T47D (cell line): ENCODE data around the gene FAM168B.

Source experiments
- DNase-seq, 2 experiments: peaks; one replicate each; pipeline versions ENCODE4 v3.0.0 to v3.0.0-alpha.2; 2011 to 2012; ENCODE audit warnings: low read depth in 1 of 2, low spot score in 1 of 2
- JUND ChIP-seq: IDR thresholded peaks from 2 replicates; pipeline ENCODE4 v1.6.1; 2012; ENCODE audit warnings: low read depth
- in situ Hi-C: cut with HindIII; loops from 2 replicates; pipeline ENCODE4 v1.10.0; 2016; ENCODE audit warnings: low sequenced_read_pairs, low pct_unique_long_range_greater_than_20kb

The FAM168B gene

DNA sequence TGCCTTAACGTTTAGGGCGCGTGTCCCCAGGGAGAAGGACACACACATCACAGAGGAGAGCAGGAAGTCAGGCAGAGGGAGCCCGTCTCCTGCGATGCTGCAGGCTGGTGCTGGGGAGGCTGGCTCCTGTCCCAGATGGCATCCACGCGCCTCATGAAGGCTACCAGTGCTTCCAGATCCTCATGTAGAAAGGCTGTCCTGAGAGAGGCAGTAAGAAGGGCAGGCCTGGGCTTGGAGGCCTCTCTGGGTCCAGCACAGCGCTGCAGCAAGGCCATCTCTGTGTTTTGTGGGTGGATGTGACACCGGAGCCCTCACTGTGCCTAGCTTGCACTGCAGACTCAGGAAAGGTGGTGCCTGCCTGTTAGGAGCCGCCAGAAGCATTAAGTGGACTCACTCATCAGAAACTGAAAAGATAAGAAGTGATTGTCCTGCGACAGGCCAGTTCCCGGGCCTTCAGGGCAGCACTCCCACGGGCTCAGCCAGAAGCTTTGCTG lies 62.7 kb downstream of the FAM168B start:
- no peak for DNase-seq
- TF ChIP-seq JUND = no peak
- in situ Hi-C loops = no loop called here

DNA sequence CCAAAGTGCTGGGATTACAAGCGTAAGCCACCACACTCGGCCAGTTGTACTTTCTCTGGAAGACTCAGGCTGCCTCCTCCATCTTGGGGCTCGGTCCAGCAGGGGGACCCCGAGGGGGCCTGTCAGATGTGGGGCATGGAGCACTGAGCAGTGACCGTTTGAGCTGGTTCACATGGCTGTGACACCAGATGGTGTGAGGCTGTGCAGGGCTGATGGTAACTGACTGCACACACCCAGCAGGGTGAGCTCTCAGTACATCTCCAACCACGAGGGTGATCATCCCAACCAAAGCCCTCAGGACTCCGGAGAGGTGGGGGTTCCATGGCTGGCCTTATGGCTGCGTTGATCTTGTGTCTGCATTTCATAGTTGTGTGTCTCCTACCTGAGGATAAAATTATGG lies 63.4 kb downstream of the FAM168B start:
- no peak for DNase-seq
- no peak for TF ChIP-seq JUND
- in situ Hi-C loops = no loop called here

DNA sequence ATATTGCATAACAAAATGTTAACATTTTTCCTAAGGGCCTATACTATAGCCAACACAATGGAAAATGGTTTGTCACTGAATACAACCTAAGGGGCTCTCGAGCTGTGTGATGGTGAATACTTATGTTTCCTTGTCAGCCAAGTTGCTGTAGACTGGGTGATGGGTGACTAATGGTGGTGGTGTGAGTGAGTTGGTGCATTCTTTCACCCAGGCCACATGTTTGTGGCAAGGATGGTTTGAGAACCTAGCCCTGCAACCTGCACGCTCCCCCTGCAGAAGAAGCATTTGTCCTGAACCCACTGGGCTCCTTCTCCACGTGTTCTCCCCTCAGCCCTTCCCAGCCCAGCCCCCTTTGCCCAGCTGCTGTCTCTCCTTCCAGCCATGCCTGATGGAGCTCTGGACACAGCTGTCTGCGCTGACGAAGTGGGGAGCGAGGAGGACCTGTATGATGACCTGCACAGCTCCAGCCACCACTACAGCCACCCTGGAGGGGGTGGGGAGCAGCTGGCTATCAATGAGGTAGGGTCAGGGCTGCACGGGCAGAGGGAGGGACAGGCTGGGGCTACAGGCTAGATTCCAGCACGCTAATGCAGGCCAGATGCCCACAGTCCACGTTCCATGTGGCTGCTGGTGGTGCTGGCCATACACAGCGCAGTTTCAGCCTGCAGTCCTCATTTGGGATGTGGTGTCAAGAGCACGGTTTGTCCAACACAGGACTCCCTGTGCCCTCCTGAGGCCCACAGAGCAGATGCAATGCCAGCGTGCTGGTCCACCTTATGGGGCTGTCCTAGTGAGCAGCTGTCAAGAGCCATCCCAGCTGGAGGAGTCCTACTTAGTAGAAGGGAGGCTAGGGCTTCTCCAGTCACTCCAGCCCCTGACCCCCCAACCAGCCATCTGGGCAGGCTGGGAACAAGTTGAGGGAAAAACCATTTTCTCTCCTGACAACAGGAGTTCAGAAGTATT lies 65.4 kb downstream of the FAM168B start:
- no peak for TF ChIP-seq JUND
- in situ Hi-C loops = no loop called here
- DNase-seq = no peak

DNA sequence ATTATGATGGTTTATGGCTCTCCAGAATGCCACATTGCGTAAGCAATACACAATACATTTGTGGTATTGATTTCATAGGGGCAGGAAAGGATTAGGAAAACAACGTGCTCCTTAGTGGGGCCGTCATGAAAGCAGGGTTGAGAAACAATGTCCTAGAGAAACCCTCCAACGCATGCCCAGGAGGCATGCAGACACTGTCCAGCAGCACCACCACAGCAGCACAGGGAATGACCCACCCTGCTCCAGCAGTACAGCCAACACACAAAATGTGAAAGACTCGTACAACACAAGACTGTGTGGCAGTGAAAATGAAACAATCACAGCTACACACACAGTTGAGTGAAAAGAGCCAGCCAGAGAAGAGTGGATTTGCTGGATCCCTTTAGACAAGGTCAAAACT lies 66.3 kb downstream of the FAM168B start:
- no peak for TF ChIP-seq JUND
- no peak for DNase-seq
- in situ Hi-C loops = no loop called here

DNA sequence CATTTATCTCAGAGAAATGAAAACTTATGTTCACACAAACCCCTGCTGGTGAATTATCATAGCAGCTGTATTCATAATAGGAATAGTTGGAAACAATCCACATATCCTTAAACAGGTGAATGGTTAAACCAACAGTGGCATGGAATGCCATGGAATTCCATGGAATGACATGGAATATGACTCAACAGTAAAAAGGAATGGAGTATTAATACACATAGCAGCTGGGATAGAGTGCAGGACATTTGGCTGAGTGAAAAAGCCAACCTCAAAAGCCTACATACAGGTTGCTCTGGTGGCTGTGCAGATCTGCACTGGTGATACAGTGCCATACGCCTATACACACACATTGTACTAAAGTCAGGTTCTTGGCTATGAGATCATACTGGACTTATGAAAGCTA lies 69.5 kb downstream of the FAM168B start:
- in situ Hi-C loops = no loop called here
- TF ChIP-seq JUND = no peak
- DNase-seq = no peak

DNA sequence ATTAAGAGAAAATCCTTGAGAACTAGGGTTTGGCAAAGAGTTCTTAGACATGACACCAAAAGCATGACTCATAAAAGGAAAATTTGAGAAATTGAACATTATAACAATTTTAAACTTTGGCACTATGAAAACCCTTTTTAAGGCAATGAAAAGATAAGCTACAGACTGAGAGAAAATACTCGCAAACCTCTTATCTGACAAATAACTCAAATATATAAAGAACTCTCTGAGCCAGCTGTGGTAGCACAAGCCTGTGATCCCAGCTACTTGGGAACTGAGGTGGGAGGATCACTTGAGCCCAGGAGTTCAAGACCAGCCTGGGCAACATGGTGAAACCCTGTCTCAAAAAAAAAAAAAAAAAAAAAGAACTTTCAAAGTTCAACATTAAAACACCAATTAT lies 70.5 kb downstream of the FAM168B start:
- TF ChIP-seq JUND = no peak
- in situ Hi-C loops = no loop called here
- DNase-seq = no peak

DNA sequence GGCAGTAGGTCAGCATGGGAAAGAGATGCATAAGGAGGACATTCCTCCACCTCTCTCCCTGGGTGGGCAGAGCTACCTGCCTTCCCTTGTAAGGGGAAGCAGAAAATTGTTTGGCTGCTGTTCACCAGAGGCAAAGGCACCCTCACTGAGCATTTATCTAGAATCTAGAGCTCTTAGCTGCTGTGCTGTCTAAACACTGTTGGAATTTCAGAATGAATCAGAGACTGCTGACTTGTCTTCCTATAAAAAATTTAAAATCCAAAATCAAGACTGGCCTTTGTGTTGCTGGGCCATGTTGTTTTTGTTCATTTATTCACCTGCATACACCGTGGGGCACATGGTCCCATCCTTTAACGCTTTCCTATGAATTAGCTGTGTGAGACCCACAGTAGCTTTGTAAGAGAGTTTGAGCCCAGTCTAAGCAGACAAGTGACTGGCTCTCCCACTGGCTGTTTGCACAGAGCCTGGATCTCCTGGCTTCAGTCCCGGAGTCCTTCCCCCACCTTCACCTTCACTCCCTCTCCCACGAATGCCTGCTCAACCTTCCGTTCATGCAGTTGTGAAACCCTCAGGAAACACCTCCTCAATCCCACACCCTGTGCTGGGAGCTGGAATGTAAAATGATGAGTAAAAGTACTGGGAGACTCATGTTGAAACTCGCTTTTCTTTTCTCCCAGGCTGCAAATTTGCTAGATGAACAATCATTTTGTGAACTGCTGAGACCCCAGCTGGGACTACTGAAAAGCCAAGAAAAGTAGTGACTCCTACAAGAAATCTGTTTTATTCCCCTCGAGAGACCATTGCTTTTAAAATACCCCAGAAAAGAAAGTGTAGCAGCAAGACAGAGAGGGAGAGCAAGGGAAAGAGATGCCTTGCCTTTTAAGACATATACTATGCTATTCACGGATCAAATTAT lies 76.2 kb downstream of the FAM168B start:
- peak in 1 of 2 experiments; percentile 49 for DNase-seq
- in situ Hi-C loops = no loop called here
- no peak for TF ChIP-seq JUND

DNA sequence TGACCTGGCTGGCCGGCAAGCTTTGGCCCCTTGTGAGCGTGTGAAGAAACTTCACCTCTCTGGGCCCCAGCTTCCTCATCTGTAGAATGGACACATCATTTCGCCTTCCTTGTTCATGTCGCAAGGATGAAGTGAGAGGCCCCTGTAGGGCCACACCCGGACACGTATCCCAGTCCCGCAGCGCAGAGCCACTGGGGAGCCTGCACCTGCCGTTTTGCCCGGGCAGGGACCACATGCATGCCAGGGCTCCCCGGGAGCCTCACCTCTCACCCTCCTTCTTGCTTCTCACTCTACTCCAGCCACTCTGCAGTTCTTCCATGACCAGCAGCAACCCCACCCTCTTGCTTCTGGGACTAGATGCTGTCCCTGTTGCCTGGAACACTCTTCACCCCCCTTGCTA lies 77.5 kb downstream of the FAM168B start:
- in situ Hi-C loops = no loop called here
- no peak for TF ChIP-seq JUND
- no peak for DNase-seq

DNA sequence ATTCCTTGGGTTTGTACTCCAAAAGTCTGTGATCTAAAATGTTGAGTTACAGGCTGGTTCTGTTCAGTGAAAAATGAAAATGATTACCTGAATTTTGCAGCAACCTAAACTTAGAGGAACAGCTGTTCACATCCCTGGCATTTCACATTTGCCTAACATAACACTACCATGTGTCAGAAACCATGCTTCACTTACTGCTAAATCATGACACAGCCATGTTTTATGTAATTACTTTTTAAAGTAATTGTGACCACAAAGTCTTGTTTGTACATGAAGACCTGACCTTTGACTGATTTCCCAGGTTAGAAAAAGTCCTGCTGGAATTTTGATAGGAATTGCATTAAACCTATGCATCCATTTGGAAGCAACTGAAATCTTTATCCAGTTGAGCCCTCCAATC lies 79.1 kb downstream of the FAM168B start:
- no peak for TF ChIP-seq JUND
- DNase-seq = no peak
- in situ Hi-C loops = no loop called here

DNA sequence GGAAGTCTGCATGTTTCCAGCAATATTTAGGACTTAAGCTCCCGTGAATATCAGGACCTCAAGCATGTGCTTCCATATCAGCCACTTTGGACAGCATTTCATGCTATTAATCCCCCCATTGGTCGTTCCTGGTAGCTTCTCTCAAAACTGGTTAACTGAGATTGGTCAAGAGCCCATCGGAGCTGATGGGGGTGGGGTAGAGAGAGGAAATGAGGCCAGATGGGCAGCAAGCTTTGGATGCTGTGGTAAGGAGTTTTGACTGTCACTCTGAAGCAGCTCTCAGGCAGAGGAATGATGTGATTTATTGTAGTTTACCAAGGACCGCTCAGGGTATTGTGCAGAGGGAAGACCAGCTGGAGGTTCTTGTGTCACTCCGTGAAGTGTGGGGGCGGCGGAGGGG lies 81.8 kb downstream of the FAM168B start:
- DNase-seq = no peak
- in situ Hi-C loops = no loop called here
- TF ChIP-seq JUND = no peak

DNA sequence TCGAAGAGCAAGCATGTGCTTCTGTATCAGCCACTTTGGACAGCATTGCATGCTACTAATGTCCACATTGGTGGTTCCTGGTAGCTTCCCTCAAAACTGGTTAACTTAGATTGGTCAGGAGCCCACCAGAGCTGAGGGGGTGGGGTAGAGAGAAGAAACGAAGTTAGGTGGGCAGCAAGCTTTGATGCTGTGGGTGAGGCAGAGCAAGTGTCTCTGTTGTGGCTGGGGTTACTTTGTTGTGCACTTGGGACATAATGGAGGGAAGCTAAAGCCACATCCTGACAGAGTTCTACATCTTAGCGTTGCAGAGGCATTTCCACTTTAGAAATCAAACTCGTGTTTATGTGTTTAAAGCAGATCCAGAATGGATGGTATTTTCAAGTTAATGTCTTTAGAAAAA lies 82.7 kb downstream of the FAM168B start:
- DNase-seq = no peak
- in situ Hi-C loops = no loop called here
- no peak for TF ChIP-seq JUND

DNA sequence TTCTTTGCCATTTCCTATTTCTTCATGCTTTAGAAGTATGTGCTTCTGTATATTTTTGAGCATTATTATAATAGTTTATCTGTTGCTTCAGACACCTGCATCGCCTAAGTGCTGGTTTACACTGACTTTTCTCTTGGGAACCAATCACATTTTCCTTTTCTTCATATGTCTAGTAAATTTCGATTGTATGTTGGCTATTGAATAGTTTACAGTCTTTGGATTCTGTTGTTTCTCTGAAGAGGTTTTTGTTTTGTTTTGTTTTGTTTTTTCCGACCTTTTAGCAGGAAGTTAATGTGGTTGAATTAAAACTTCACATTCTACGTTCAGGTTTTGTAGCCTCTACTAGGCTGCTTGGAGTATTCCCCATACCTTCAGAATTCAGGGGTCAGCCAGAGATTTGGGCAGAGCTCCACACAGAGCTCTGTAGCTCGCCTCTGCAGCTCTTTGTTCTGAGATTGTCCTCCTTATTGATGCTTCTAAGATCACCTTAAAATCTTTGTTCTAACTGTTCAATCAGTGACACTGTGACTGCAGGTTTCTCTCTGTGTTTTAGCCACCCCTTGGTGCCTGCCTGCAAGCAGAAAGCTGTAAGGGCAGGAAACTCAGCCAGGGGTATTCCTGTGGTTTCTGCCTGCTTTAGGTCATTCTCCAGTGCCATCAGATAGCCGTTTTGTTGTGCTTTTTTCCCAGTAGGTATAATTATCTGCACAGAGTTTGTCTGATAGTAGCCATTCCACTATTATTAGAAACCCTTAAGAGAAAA lies 83.4 kb downstream of the FAM168B start:
- TF ChIP-seq JUND = no peak
- no peak for DNase-seq
- in situ Hi-C loops = no loop called here

DNA sequence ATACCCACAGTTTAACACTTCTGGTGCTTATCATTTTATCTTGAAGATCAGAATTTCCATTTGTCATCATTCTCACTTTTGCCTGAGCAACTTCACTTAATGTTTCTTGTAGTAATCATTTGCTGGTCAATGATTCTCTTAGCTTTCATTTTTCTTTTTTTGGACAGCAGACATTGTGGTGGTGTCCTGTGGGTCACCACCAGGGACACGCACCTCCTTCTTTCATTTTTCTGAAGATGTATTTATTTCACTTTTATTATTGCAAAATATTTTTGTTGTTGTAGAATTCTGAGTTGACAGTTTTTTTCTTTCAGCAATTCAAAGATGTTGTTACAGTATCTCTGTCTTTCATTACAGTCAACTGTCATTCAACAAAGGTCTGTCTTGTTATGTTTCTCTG lies 84.3 kb downstream of the FAM168B start:
- in situ Hi-C loops = no loop called here
- no peak for TF ChIP-seq JUND
- DNase-seq = no peak
